Esophagus muscularis mucosa (tissue), 4 donors: ENCODE measurements around the gene MRPS11. TPM values are rescaled to one million over a fixed set of nuclear protein-coding genes. Genes with fewer than 3 reads are reported as not detected.
"Not testable (repeated sequence)": the region's sequence is repeated elsewhere in the genome, so short reads cannot be mapped to it uniquely, and the experiment has no call there.

ENCODE experiments used
- DNase-seq: peaks from one replicate; pipeline ENCODE4 v3.0.0-alpha.2; 2017; ENCODE audit errors: extremely low spot score
- H3K27ac ChIP-seq, 4 donors: fragments of 200-600 bp; sonication (generic); replicated peaks in 1 of 4; 1 replicate in 3 of 4; 2 replicates in 1 of 4; pipeline ENCODE4 v1.5.1; 2016 to 2019; ENCODE audit warnings: mild to moderate bottlenecking in 1 of 4
- H3K27me3 ChIP-seq, 4 donors: fragments of 200-600 bp; sonication (generic); one replicate each; pipeline versions ENCODE4 v1.5.1 to v1.6.0; 2016 to 2019
- H3K36me3 ChIP-seq, 4 donors: fragments of 200-600 bp; sonication (generic); one replicate each; pipeline ENCODE4 v1.5.1; 2016 to 2019
- H3K4me1 ChIP-seq, 4 donors: fragments of 200-600 bp; sonication (generic); one replicate each; pipeline ENCODE4 v1.5.1; 2016 to 2019
- H3K4me3 ChIP-seq, 4 donors: fragments of 200-600 bp; sonication (generic); 1 replicate in 2 of 4; 2 replicates in 2 of 4; pipeline ENCODE4 v1.5.1; 2016 to 2019; ENCODE audit warnings: mild to moderate bottlenecking in 4 of 4, moderate library complexity in 1 of 4
- H3K9me3 ChIP-seq, 4 donors: fragments of 200-600 bp; sonication (generic); 1 replicate in 3 of 4; 2 replicates in 1 of 4; pipeline ENCODE4 v1.5.1; 2016 to 2019
- EP300 ChIP-seq: sonication (generic); formaldehyde crosslinking; IDR thresholded peaks from one replicate; pipeline ENCODE4 v1.6.1; 2017; ENCODE audit warnings: antibody characterized with exemption
- POLR2A ChIP-seq: fragments of 450-650 bp; IDR thresholded peaks from one replicate; pipeline ENCODE4 v1.6.1; 2017; ENCODE audit warnings: antibody characterized with exemption, moderate library complexity, mild to moderate bottlenecking, low read depth
- POLR2AphosphoS5 ChIP-seq, 2 donors: sonication (generic); formaldehyde crosslinking; IDR thresholded peaks; one replicate each; pipeline ENCODE4 v1.6.1; 2017; ENCODE audit warnings: antibody characterized with exemption in 2 of 2
- WGBS: methylation state at CpG from one replicate; pipeline ENCODE4 v1.1.5; 2018; 5-methylcytosine and 5-hydroxymethylcytosine counted together
- intact Hi-C: fragments of 100-400 bp; cut with DNase I; formaldehyde crosslinking; loops from one replicate; pipeline ENCODE4 v1.15.1; 2023
- total RNA-seq, 4 donors: library from RNA; depleted of rRNA; stranded (reverse); fragments of >200 nt; gene quantifications; one replicate each; pipeline versions ENCODE4 v1.1.0 to v1.2.1, GENCODE V29; 2016
- TF ChIP-seq, protein P1 (sequence below), 3 experiments: fragments of 200-600 bp in 2 of 3; fragments of 450-650 bp in 1 of 3; sonication (generic) in 2 of 3; IDR thresholded peaks; one replicate each; pipeline ENCODE4 v1.5.1; 2017 to 2019; ENCODE audit warnings: antibody characterized with exemption in 3 of 3, mild to moderate bottlenecking in 2 of 3, moderate library complexity in 1 of 3

The MRPS11 gene
- total RNA-seq, 4 donors from 2014 or later = 25.7 to 44.9 (median 34.2) TPM

GRCh38 chr15:88472225-88472624, 4.7 kb downstream of the MRPS11 start:
- Histone ChIP-seq H3K27me3 (no peaks in the 10 kb centered on the region), H3K4me1 (peaks cover 8 to 27% (median 20%) of the 10 kb centered on the region in 4 donors), H3K36me3 (peaks cover 9 to 73% (median 51%) of the 10 kb centered on the region in 4 donors), H3K4me3 (no peak overlapping the region), H3K27ac (no peak overlapping the region), H3K9me3 (no peaks in the 10 kb centered on the region)
- no peak for DNase-seq
- WGBS = 90% methylated on average over 4 of the region's 4 CpGs
- TF ChIP-seq POLR2AphosphoS5 (IDR thresholded peaks at IDR 0.05) (no peak), POLR2A (no peak)
- intact Hi-C loops = no loop called here

- DNase-seq, H3K4me3 ChIP-seq, H3K9me3 ChIP-seq, H3K27ac ChIP-seq, H3K27me3 ChIP-seq, intact Hi-C loops: not testable (repeated sequence)
- peaks cover 16 to 89% (median 67%) of the 10 kb centered on the region in 4 donors for H3K36me3 ChIP-seq
- peaks cover 1 to 19% (median 10%) of the 10 kb centered on the region in 4 donors for H3K4me1 ChIP-seq
- 94% methylated on average over 4 of the region's 4 CpGs for WGBS
These were observed 6.3 kb downstream of the MRPS11 start for GRCh38 chr15:88473661-88474293.

GRCh38 chr15:88476635-88477060, 9.1 kb downstream of the MRPS11 start:
- WGBS = 59% methylated on average over 8 of the region's 8 CpGs
- no peaks in the 10 kb centered on the region for H3K9me3 ChIP-seq
- H3K4me3 ChIP-seq = no peak overlapping the region
- peaks cover 0 to 6% (median 2%) of the 10 kb centered on the region in 4 donors for H3K4me1 ChIP-seq
- intact Hi-C loops = no loop called here
- no peaks in the 10 kb centered on the region for H3K27me3 ChIP-seq
- DNase-seq = no peak
- no peak overlapping the region for H3K27ac ChIP-seq
- TF ChIP-seq, protein P1, sequence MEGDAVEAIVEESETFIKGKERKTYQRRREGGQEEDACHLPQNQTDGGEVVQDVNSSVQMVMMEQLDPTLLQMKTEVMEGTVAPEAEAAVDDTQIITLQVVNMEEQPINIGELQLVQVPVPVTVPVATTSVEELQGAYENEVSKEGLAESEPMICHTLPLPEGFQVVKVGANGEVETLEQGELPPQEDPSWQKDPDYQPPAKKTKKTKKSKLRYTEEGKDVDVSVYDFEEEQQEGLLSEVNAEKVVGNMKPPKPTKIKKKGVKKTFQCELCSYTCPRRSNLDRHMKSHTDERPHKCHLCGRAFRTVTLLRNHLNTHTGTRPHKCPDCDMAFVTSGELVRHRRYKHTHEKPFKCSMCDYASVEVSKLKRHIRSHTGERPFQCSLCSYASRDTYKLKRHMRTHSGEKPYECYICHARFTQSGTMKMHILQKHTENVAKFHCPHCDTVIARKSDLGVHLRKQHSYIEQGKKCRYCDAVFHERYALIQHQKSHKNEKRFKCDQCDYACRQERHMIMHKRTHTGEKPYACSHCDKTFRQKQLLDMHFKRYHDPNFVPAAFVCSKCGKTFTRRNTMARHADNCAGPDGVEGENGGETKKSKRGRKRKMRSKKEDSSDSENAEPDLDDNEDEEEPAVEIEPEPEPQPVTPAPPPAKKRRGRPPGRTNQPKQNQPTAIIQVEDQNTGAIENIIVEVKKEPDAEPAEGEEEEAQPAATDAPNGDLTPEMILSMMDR (IDR thresholded peaks at IDR 0.05) = peak; percentile 23 to 40 (median 27)
- TF ChIP-seq EP300 = no peak
- peak in 1 of 2 donors; percentile 14 for TF ChIP-seq POLR2AphosphoS5 (IDR thresholded peaks at IDR 0.05)
- TF ChIP-seq POLR2A = no peak
- H3K36me3 ChIP-seq = peaks cover 16 to 93% (median 72%) of the 10 kb centered on the region in 4 donors

GRCh38 chr15:88477126-88477525, 9.6 kb downstream of the MRPS11 start:
- Histone ChIP-seq H3K27ac (no peak overlapping the region), H3K27me3 (no peaks in the 10 kb centered on the region), H3K4me3 (no peak overlapping the region), H3K4me1 (peaks cover 0 to 6% (median 2%) of the 10 kb centered on the region in 4 donors), H3K9me3 (no peaks in the 10 kb centered on the region), H3K36me3 (peaks cover 15 to 89% (median 70%) of the 10 kb centered on the region in 4 donors)
- TF ChIP-seq, protein P1 (IDR thresholded peaks at IDR 0.05) = no peak
- no peak for TF ChIP-seq EP300
- TF ChIP-seq POLR2AphosphoS5 (IDR thresholded peaks at IDR 0.05) = no peak
- TF ChIP-seq POLR2A = no peak
- no peak for DNase-seq
- intact Hi-C loops = no loop called here
- WGBS = 91% methylated on average over 7 of the region's 7 CpGs

DNA sequence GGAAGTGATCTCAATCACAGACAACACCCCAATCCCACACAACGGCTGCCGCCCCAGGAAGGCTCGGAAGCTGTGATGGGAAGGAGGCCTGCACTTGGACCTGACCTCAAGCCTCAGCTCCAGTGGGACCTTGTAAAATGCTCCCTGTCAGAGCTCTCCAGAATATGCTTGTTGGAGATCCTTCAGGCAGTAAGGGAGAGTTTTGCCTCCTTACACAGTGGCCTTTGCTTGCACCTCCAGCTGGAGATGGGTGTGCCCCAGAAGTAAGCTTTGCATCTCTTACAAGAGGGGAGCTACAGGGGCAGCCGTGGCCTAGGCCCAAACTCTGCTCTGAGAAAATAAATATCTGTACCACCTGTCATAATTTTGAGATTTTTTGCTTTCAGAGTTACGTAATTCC, 10.4 kb downstream of the MRPS11 start:
- H3K4me1 ChIP-seq = peaks cover 0 to 6% (median 2%) of the 10 kb centered on the region in 4 donors
- intact Hi-C loops = no loop called here
- no peak overlapping the region for H3K4me3 ChIP-seq
- no peaks in the 10 kb centered on the region for H3K9me3 ChIP-seq
- TF ChIP-seq POLR2AphosphoS5 (IDR thresholded peaks at IDR 0.05) (no peak), POLR2A (no peak), EP300 (no peak)
- TF ChIP-seq, protein P1 (IDR thresholded peaks at IDR 0.05) = no peak
- peaks cover 7 to 81% (median 63%) of the 10 kb centered on the region in 4 donors for H3K36me3 ChIP-seq
- H3K27ac ChIP-seq = no peak overlapping the region
- H3K27me3 ChIP-seq = no peaks in the 10 kb centered on the region
- WGBS = 90% methylated on average over 5 of the region's 5 CpGs
- DNase-seq = no peak
